HepG2 (cell line): ENCODE measurements around the gene DLG5. TPM values are rescaled to one million over a fixed set of nuclear protein-coding genes. Genes with fewer than 3 reads are reported as not detected.
A peak's percentile ranks its signal among the peaks of the same experiment; 100 is the strongest.

ENCODE experiments used
- FOXO1 ChIP-seq: sonication (generic); formaldehyde crosslinking; IDR thresholded peaks from 2 replicates; pipeline ENCODE4 v1.4.0; 2020; ENCODE audit warnings: missing genetic modification reagents
- HDAC1 ChIP-seq: sonication (generic); formaldehyde crosslinking; IDR thresholded peaks from 2 replicates; pipeline ENCODE4 v1.5.1; 2020; ENCODE audit warnings: mild to moderate bottlenecking, missing genetic modification reagents
- HNF1A ChIP-seq, 2 experiments: sonication (generic) in 1 of 2; formaldehyde crosslinking in 1 of 2; IDR thresholded peaks; 2 replicates each; pipeline versions ENCODE4 v1.4.0 to v1.6.1; 2016 to 2020; ENCODE audit warnings: borderline replicate concordance in 1 of 2, low read depth in 1 of 2, mild to moderate bottlenecking in 1 of 2, missing genetic modification reagents in 1 of 2
- HOMEZ ChIP-seq: IDR thresholded peaks from 2 replicates; pipeline ENCODE4 v1.6.1; 2016; ENCODE audit warnings: low read depth
- ISL2 ChIP-seq: sonication (generic); formaldehyde crosslinking; IDR thresholded peaks from 2 replicates; pipeline ENCODE4 v1.5.0; 2020; ENCODE audit warnings: missing genetic modification reagents
- LCORL ChIP-seq, 2 experiments: fragments of 450-650 bp in 1 of 2; sonication (generic) in 1 of 2; formaldehyde crosslinking in 1 of 2; IDR thresholded peaks; 2 replicates each; pipeline versions ENCODE4 v1.5.0 to v1.6.1; 2017 to 2020; ENCODE audit warnings: antibody characterized with exemption in 1 of 2, missing genetic modification reagents in 1 of 2
- MBD4 ChIP-seq: IDR thresholded peaks from 2 replicates; pipeline ENCODE4 v1.6.1; 2012; ENCODE audit warnings: low read length, inconsistent platforms, borderline replicate concordance
- MBNL3 ChIP-seq: fragments of 250-450 bp; sonication (Bioruptor Pico); conservative IDR thresholded peaks from 2 replicates; pipeline ENCODE4 v1.8.0; 2022; ENCODE audit warnings: mild to moderate bottlenecking, inconsistent platforms
- NFIC ChIP-seq: IDR thresholded peaks from 2 replicates; pipeline ENCODE4 v1.6.1; 2012; ENCODE audit warnings: mild to moderate bottlenecking, low read length, inconsistent platforms
- POGK ChIP-seq: sonication (generic); formaldehyde crosslinking; conservative IDR thresholded peaks from 2 replicates; pipeline ENCODE4 v1.8.0; 2022; ENCODE audit warnings: mild to moderate bottlenecking, moderate library complexity, missing genetic modification reagents
- POLR2G ChIP-seq: fragments of 200-400 bp; formaldehyde crosslinking; IDR thresholded peaks from 2 replicates; pipeline ENCODE4 v1.6.1; 2018; ENCODE audit warnings: mild to moderate bottlenecking, low read depth, low read length, moderate library complexity
- RCOR2 ChIP-seq: IDR thresholded peaks from 2 replicates; pipeline ENCODE4 v1.6.1; 2016; ENCODE audit warnings: missing biosample characterization, missing genetic modification reagents
- RERE ChIP-seq: IDR thresholded peaks from 2 replicates; pipeline ENCODE4 v1.6.1; 2016; ENCODE audit warnings: low read depth, missing genetic modification reagents, missing compliant biosample characterization
- polyA plus RNA-seq, 8 experiments: library from polyadenylated mRNA; depleted of rRNA in 3 of 8; stranded (reverse) in 7 of 8; unstranded in 1 of 8; fragments of >200 nt; fragmentation: Illumina TruSeq in 4 of 8; extraction: Trizol in 4 of 8; gene quantifications; 2 replicates each; pipeline versions ENCODE4 v1.2.1 to v1.2.3, GENCODE V29; 2011 to 2016; ENCODE audit warnings: low read depth in 4 of 8, missing spikeins in 1 of 8, mixed read lengths in 1 of 8; ENCODE audit not compliant: insufficient read depth in 1 of 8
- total RNA-seq, 5 experiments: library from RNA; depleted of rRNA; stranded (reverse); fragments of >200 nt; fragmentation: Illumina TruSeq; extraction: Trizol; gene quantifications; 2 replicates each; pipeline ENCODE4 v1.2.3, GENCODE V29; 2016; ENCODE audit warnings: low read depth in 1 of 5

The DLG5 gene
- total and polyA plus RNA-seq, 2 of the 13 experiments (the other 11 are each of a cell fraction or from before 2014, with no cell fraction given), result 15.5 to 18.2 TPM

- no peak for TF ChIP-seq HNF1A (IDR thresholded peaks at IDR 0.05; ENCODE audit: low read depth)
- TF ChIP-seq HNF1A (CRISPR knock-in tag; IDR thresholded peaks at IDR 0.05; ENCODE audit: borderline replicate concordance), result peak; percentile 46; the same call in 1 of the 2 replicates
- TF ChIP-seq RCOR2 (CRISPR knock-in tag), result 0 out of 2 replicates have a peak, but pooled peaks have one; percentile 15
- no peak for TF ChIP-seq HOMEZ (CRISPR knock-in tag)
- TF ChIP-seq NFIC, result 0 out of 2 replicates have a peak, but pooled peaks have one; percentile 15
- no peak; the same call in 1 of the 2 replicates for TF ChIP-seq FOXO1 (CRISPR knock-in tag)
- peak; percentile 43 for TF ChIP-seq HDAC1 (CRISPR knock-in tag)
- TF ChIP-seq MBNL3, result no peak
- no peak for TF ChIP-seq MBD4
- 0 out of 2 replicates have a peak, but pooled peaks have one; percentile 20 for TF ChIP-seq POGK (CRISPR knock-in tag)
- TF ChIP-seq RERE (CRISPR knock-in tag), result 0 out of 2 replicates have a peak, but pooled peaks have one; percentile 24
- peak; percentile 42 for TF ChIP-seq ISL2 (CRISPR knock-in tag)
- TF ChIP-seq POLR2G, result peak; percentile 69; the same call in 1 of the 2 replicates
- no peak for TF ChIP-seq LCORL (IDR thresholded peaks at IDR 0.05)
- TF ChIP-seq LCORL (CRISPR knock-in tag; IDR thresholded peaks at IDR 0.05), result 0 out of 2 replicates have a peak, but pooled peaks have one; percentile 29
Measured at GRCh38 chr10:77887631-77888355, 38.8 kb downstream of the DLG5 start (continued).
